NCI-H345 treated with DMSO at 0.1 percent for 48 hours (cell line): Measurements from ENCODE around the gene PISD.

Experiments used
- DNase-seq: peaks from one replicate; lab custom pipeline; 2025; ENCODE audit not compliant: unreplicated experiment; lab: John Stamatoyannopoulos, UW

PISD gene

DNA sequence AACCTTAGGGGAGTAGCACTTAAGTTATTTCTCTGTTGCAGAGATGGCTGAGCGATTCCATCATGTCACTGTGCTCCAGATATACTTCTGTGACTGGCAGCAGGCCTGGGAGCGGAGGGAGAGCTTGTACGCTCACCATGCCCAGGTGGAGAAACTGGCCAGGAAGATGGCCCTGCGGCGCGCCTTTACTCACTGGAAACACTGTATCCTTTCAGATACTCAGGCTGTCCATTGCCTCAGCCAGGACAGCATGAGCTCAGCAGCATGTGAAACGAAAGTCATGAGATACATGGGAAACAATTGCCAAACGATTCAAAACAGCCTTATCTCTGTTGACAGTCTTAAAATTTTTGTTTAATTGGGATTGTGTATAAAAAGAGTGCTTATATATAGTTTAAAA is 86.8 kb downstream of the PISD start:
- DNase-seq, result no peak

DNA sequence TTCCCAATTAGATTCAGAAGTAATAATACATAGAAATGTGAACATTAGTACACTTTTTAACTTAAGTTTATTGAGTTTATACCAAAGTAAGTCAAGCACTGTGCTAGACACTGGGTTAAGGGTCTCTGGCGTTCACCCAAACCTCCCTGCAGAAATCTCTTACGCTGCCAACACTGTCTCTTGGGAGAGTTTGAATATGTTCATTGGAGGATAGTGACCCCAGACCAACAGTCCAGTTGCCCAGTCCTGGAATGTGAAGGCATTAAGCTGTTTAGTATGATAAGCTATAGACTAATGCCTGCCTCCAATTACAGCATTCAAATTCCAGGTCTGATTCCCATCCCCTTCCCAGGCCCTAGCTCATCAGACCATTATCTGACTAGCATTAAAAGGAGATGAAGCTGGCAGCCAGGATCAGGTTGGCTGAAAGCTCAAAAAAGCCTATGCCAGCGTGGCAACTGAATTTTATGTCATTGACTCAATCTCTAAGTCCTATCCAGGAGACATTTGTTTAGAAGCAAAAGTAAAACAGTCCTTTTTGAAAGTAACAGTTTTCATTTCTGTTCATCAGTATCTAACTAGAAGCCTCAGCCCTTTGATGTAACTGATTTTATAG is 87.9 kb downstream of the PISD start:
- DNase-seq, result no peak

DNA sequence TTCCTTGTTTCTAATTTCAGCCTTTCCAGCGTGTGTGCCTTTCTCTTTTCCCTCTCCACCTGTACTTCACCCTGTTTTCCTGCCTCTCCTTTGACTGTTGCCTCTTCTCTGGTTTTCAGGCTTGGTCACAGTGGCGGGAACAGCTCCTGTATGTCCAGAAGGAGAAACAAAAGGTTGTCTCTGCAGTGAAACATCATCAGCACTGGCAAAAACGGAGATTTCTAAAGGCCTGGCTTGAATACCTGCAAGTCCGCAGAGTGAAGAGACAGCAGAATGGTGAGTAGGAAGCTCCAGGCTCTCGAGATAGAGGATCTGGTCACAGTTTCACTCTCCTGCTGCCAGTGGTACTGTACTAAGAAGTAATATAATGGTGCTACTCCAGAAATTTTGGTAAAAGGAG is 89.1 kb downstream of the PISD start:
- no peak for DNase-seq

DNA sequence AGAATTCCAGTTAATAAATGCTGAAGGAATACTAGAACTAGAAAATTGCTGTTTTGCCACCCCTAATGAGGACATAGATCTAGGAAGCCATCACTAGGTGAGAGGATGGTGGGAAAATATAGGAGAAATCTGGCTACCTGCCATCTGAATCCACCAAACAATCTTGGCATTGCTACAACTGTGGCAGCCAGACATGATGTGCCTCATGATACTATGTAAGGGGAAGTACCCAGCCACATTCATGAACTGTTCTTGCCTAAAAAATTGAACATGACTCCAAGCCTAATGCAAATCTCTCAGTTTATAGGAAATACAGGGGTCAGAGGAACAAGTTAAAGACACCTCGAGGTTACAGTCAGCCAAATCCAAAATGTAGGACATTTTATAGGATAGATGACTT is 92.9 kb downstream of the PISD start:
- DNase-seq, result no peak
